PC-3 (cell line): ENCODE measurements around the gene CNTN2. TPM values are rescaled to one million over a fixed set of nuclear protein-coding genes. Genes with fewer than 3 reads are reported as not detected.

ENCODE experiments used
- ATAC-seq: fragments of 200-7000 bp; cut with Tn5 transposase; 2 replicates; pipeline ENCODE4 v1.9.1; 2020; ENCODE audit warnings: mild to moderate bottlenecking, moderate library complexity
- BruUV-seq: library from RNA; stranded (reverse); fragments of 400-500 nt; replicated peaks from 2 replicates; lab custom pipeline; 2021; lab: Mats Ljungman, UMichigan
- CTCF ChIA-PET: fragments of 300-600 bp; sonication (Branson Sonifier 250); formaldehyde crosslinking; loops from one replicate; lab custom pipeline; 2022; ENCODE audit warnings: antibody characterized with exemption; lab: Charles Lee
- POLR2A ChIA-PET: fragments of 300-600 bp; sonication (Branson Sonifier 250); formaldehyde crosslinking; loops from one replicate; lab custom pipeline; 2022; ENCODE audit warnings: antibody characterized with exemption; ENCODE audit not compliant: unreplicated experiment; lab: Charles Lee
- DNase-seq: peaks from one replicate; pipeline ENCODE4 v3.0.0-alpha.2; 2015
- H2AFZ ChIP-seq: fragments of 300-600 bp; sonication (generic); 2 replicates; pipeline ENCODE4 v1.6.0; 2016; ENCODE audit warnings: antibody characterized with exemption, low read length
- H3F3A ChIP-seq: fragments of 300-600 bp; sonication (generic); one replicate; pipeline ENCODE4 v1.6.0; 2017; ENCODE audit warnings: antibody characterized with exemption, low read length, control low read depth, mild to moderate bottlenecking; ENCODE audit not compliant: unreplicated experiment
- H3K27ac ChIP-seq: fragments of 300-600 bp; sonication (generic); 2 replicates; pipeline ENCODE4 v1.5.1; 2016; ENCODE audit warnings: mild to moderate bottlenecking, low read length
- H3K27me3 ChIP-seq: fragments of 300-600 bp; sonication (generic); 2 replicates; pipeline ENCODE4 v1.6.1; 2016; ENCODE audit warnings: low read length, mixed read lengths
- H3K36me3 ChIP-seq: fragments of 300-600 bp; sonication (generic); 2 replicates; pipeline ENCODE4 v1.6.1; 2016; ENCODE audit warnings: low read depth, mixed run types, low read length, mixed read lengths
- H3K4me1 ChIP-seq: fragments of 300-600 bp; sonication (generic); 2 replicates; pipeline ENCODE4 v1.5.1; 2016; ENCODE audit warnings: low read length; ENCODE audit not compliant: insufficient read depth
- H3K4me2 ChIP-seq: fragments of 300-600 bp; sonication (generic); 2 replicates; pipeline ENCODE4 v1.6.0; 2016; ENCODE audit warnings: low read length
- H3K4me3 ChIP-seq: fragments of 300-600 bp; sonication (generic); 2 replicates; pipeline ENCODE4 v1.5.1; 2016; ENCODE audit warnings: mild to moderate bottlenecking, low read length, mixed read lengths
- H3K79me2 ChIP-seq: fragments of 300-600 bp; sonication (generic); 2 replicates; pipeline ENCODE4 v1.6.1; 2017; ENCODE audit warnings: low read length, mixed read lengths
- H3K9ac ChIP-seq: fragments of 300-600 bp; sonication (generic); 2 replicates; pipeline ENCODE4 v1.6.0; 2016; ENCODE audit warnings: mild to moderate bottlenecking, low read length
- H3K9me2 ChIP-seq: fragments of 300-600 bp; sonication (generic); replicated peaks from 2 replicates; pipeline ENCODE4 v1.6.1; 2016; ENCODE audit warnings: mixed run types, low read length, mixed read lengths
- H3K9me3 ChIP-seq: fragments of 300-600 bp; sonication (generic); 2 replicates; pipeline ENCODE4 v1.6.1; 2016; ENCODE audit warnings: low read length, mixed read lengths
- H4K20me1 ChIP-seq: fragments of 300-600 bp; sonication (generic); 2 replicates; pipeline ENCODE4 v1.6.1; 2016; ENCODE audit warnings: low read length, mixed read lengths
- EZH2 ChIP-seq: fragments of 300-600 bp; sonication (generic); IDR thresholded peaks from one replicate; pipeline ENCODE4 v1.6.1; 2017; ENCODE audit warnings: antibody characterized with exemption, mild to moderate bottlenecking, low read length; ENCODE audit not compliant: unreplicated experiment
- EZH2phosphoT487 ChIP-seq: fragments of 300-600 bp; sonication (generic); IDR thresholded peaks from 2 replicates; pipeline ENCODE4 v1.6.1; 2018; ENCODE audit warnings: mild to moderate bottlenecking, antibody characterized with exemption, low read length, borderline replicate concordance
- intact Hi-C: fragments of 100-400 bp; cut with micrococcal nuclease; formaldehyde crosslinking; loops from 2 replicates; pipeline ENCODE4 v1.9.0; 2023
- total RNA-seq: library from RNA; depleted of rRNA; stranded (reverse); fragments of >200 nt; gene quantifications from 2 replicates; pipeline ENCODE4 v1.2.3, GENCODE V29; 2014
- TF ChIP-seq, protein P1 (sequence below): fragments of 300-600 bp; sonication (generic); conservative IDR thresholded peaks from 2 replicates; pipeline ENCODE4 v1.5.1; 2017; ENCODE audit warnings: antibody characterized with exemption, low read depth, mild to moderate bottlenecking, low read length

Gene CNTN2
- total RNA-seq, 1 experiment from 2014 or later: 0.07 TPM

DNA sequence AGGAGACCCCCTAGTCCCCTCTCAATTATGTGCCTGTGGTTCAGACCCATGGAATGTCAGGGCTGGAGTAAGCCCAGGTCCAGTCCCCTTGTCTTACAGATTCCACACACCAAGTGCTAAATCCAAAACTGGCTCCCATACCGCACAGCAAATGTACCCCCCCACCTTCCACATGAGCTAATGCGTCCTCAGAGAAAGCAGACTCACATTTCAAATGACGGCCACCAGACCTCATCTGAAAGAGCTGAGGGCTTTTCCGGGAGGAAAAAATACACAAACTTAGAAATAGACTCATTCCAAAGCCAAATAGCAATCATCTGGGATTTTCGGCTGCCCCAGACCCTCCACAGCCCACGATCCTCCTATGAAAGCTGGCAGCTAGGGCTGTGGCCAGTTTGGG is 12.8 kb upstream of the CNTN2 start:
- no peaks in the 10 kb centered on the region for H4K20me1 ChIP-seq
- TF ChIP-seq EZH2: no peak
- TF ChIP-seq EZH2phosphoT487: no peak
- TF ChIP-seq, protein P1, sequence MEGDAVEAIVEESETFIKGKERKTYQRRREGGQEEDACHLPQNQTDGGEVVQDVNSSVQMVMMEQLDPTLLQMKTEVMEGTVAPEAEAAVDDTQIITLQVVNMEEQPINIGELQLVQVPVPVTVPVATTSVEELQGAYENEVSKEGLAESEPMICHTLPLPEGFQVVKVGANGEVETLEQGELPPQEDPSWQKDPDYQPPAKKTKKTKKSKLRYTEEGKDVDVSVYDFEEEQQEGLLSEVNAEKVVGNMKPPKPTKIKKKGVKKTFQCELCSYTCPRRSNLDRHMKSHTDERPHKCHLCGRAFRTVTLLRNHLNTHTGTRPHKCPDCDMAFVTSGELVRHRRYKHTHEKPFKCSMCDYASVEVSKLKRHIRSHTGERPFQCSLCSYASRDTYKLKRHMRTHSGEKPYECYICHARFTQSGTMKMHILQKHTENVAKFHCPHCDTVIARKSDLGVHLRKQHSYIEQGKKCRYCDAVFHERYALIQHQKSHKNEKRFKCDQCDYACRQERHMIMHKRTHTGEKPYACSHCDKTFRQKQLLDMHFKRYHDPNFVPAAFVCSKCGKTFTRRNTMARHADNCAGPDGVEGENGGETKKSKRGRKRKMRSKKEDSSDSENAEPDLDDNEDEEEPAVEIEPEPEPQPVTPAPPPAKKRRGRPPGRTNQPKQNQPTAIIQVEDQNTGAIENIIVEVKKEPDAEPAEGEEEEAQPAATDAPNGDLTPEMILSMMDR: no peak
- no TSS peak for BruUV-seq
- peaks cover 83% of the 10 kb centered on the region for H3K27me3 ChIP-seq
- CTCF ChIA-PET: interaction anchor here (1.4 kb wide), 1 partner anchor 31 kb away, joined by 5 read pairs; no protein-coding TSS in a partner anchor
- ATAC-seq (no peak), DNase-seq (no peak)
- H2AFZ ChIP-seq: no peak overlapping the region
- H3K27ac ChIP-seq: no peak overlapping the region
- H3K79me2 ChIP-seq: no peaks in the 10 kb centered on the region
- intact Hi-C loops: no loop called here
- H3K4me3 ChIP-seq: no peak overlapping the region
- no peaks in the 10 kb centered on the region for H3K4me1 ChIP-seq
- no peak overlapping the region for H3K4me2 ChIP-seq
- no peaks in the 10 kb centered on the region for H3K36me3 ChIP-seq
- no peak overlapping the region for H3K9ac ChIP-seq
- POLR2A ChIA-PET: no interaction called here
- H3K9me3 ChIP-seq: no peaks in the 10 kb centered on the region
- H3K9me2 ChIP-seq: no peaks in the 10 kb centered on the region
- H3F3A ChIP-seq: no peaks in the 10 kb centered on the region

GRCh38 chr1:205030896-205031295 is 12.1 kb upstream of the CNTN2 start:
- ChIA-PET POLR2A (no interaction called here), CTCF (interaction anchor here (1.4 kb wide), 1 partner anchor 31 kb away, joined by 5 read pairs; no protein-coding TSS in a partner anchor)
- Histone ChIP-seq H3K4me2 (no peak overlapping the region), H3K9me2 (no peaks in the 10 kb centered on the region), H3K27ac (no peak overlapping the region), H3K9ac (no peak overlapping the region), H3K9me3 (no peaks in the 10 kb centered on the region), H3K36me3 (no peaks in the 10 kb centered on the region), H3K4me3 (no peak overlapping the region), H4K20me1 (no peaks in the 10 kb centered on the region), H3K4me1 (no peaks in the 10 kb centered on the region), H3F3A (no peaks in the 10 kb centered on the region), H3K79me2 (no peaks in the 10 kb centered on the region), H2AFZ (no peak overlapping the region), H3K27me3 (peaks cover 78% of the 10 kb centered on the region)
- ATAC-seq (no peak), DNase-seq (no peak)
- intact Hi-C loops: no loop called here
- TF ChIP-seq EZH2 (no peak), EZH2phosphoT487 (no peak)
- TF ChIP-seq, protein P1: no peak
- no TSS peak for BruUV-seq

- Histone ChIP-seq H3K4me3 (no peak overlapping the region), H2AFZ (no peak overlapping the region), H3K4me2 (no peak overlapping the region), H3K9me3 (no peaks in the 10 kb centered on the region), H3K9me2 (no peaks in the 10 kb centered on the region), H3K27ac (no peak overlapping the region), H3K27me3 (peaks cover 80% of the 10 kb centered on the region), H3K9ac (no peak overlapping the region), H3F3A (no peaks in the 10 kb centered on the region), H3K79me2 (no peaks in the 10 kb centered on the region), H3K36me3 (no peaks in the 10 kb centered on the region), H3K4me1 (no peaks in the 10 kb centered on the region), H4K20me1 (no peaks in the 10 kb centered on the region)
- ChIA-PET CTCF (no interaction called here), POLR2A (no interaction called here)
- no peak for ATAC-seq
- BruUV-seq: no TSS peak
- intact Hi-C loops: no loop called here
- no peak for DNase-seq
- TF ChIP-seq, protein P1: no peak
- TF ChIP-seq EZH2: no peak
- TF ChIP-seq EZH2phosphoT487: no peak
Observed at GRCh38 chr1:205032508-205032907, 10.5 kb upstream of the CNTN2 start.
